ENCODE data around the gene LRP1.

DNA sequence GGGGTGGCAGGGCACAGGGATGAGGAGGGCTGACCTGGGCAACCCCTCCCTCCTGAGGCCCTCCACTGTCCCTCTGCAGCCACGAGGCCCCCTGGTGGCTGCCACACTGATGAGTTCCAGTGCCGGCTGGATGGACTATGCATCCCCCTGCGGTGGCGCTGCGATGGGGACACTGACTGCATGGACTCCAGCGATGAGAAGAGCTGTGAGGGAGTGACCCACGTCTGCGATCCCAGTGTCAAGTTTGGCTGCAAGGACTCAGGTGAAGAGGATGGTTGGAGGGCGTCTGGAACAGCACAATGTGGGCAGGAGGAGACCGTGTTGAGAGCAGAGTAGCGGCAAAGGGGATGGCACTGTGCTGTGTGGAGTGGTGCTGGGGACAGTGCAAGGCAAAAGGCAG lies 44.8 kb downstream of the LRP1 start:
- no peak for TF ChIP-seq POLR2AphosphoS5 (IDR thresholded peaks at IDR 0.05; ENCODE audit: borderline replicate concordance, low read depth, low read length)
- TF ChIP-seq EZH2 (IDR thresholded peaks at IDR 0.05): no peak

All from SK-N-MC (cell line).